Esophagus mucosa (tissue), 1 donor: ENCODE results near the gene THRA. TPM values are rescaled to one million over a fixed set of nuclear protein-coding genes. Genes with fewer than 3 reads are reported as not detected.

Source experiments
- ATAC-seq: fragments of 200-7000 bp; cut with Tn5 transposase; one replicate; pipeline ENCODE4 v1.9.1; 2020
- total RNA-seq: library from RNA; stranded (reverse); gene quantifications from one replicate; pipeline ENCODE4 v1.2.4, GENCODE V29; 2023
- donor health status: DM: yes; HTN: yes; CAD: no.

Gene THRA, protein sequence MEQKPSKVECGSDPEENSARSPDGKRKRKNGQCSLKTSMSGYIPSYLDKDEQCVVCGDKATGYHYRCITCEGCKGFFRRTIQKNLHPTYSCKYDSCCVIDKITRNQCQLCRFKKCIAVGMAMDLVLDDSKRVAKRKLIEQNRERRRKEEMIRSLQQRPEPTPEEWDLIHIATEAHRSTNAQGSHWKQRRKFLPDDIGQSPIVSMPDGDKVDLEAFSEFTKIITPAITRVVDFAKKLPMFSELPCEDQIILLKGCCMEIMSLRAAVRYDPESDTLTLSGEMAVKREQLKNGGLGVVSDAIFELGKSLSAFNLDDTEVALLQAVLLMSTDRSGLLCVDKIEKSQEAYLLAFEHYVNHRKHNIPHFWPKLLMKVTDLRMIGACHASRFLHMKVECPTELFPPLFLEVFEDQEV
- total RNA-seq: 9.4 TPM

DNA sequence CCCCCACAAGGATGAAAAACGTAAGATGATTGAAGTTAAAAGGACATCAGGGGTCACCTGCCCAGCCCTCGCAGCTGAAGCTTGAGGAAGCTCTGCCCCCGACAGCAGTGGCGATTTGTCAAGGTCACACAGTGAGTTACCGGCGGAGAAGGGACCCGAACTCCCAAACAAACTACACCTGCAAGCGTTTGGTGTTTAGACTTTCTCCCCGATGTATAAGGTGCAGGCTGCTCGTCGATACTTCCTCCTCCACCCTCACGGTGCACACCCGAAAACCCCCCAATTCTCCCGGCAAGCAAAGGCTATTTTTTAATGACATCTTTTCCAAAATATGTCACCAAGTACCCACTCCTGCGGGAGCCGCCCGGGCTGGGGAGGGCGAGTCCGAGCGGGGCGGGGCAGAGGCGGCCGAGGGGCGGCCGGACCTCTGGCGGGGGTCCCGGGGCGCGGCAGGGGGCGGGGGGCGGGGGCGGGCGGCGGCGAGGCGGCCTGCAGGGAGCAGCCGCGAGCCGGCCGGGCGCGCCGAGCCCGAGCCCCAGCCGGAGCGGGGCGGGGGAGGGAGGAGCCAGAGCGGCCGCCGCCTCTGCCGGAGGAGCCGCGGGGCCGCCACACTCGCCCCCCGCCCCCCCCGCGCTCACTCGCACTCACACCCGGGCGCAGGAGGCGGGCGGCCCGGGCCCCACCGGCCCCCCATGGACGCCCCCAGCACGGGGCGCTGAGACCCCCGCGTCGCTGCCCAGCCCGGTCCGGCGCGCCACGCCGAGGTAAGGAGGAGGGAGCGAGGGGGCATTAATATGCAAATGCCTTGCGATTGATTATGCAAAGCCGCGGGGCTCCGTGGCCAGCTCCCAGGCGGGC, at the start of gene THRA:
Gene THRA (plus strand): TSS at position 637 of the 858 bp plus-strand sequence. CDS start 11,524 bp downstream, outside the sequence.
- peak; percentile 62 for ATAC-seq

GRCh38 chr17:40014375-40014980, 48.3 kb upstream of the THRA start:
- ATAC-seq: no peak

- ATAC-seq: peak; percentile 1
Observed at GRCh38 chr17:40015005-40015997, 47.5 kb upstream of the THRA start, which contains the start of gene CSF3. CSF3 (plus strand) TSS chr17:40015440; CDS start chr17:40015475, 35 bp downstream.

GRCh38 chr17:40015998-40016985, 46.5 kb upstream of the THRA start:
- no peak for ATAC-seq

DNA sequence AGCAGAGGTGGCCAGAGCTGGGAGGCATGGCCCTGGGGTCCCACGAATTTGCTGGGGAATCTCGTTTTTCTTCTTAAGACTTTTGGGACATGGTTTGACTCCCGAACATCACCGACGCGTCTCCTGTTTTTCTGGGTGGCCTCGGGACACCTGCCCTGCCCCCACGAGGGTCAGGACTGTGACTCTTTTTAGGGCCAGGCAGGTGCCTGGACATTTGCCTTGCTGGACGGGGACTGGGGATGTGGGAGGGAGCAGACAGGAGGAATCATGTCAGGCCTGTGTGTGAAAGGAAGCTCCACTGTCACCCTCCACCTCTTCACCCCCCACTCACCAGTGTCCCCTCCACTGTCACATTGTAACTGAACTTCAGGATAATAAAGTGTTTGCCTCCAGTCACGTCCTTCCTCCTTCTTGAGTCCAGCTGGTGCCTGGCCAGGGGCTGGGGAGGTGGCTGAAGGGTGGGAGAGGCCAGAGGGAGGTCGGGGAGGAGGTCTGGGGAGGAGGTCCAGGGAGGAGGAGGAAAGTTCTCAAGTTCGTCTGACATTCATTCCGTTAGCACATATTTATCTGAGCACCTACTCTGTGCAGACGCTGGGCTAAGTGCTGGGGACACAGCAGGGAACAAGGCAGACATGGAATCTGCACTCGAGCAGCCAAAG, 45.2 kb upstream of the THRA start:
- no peak for ATAC-seq

DNA sequence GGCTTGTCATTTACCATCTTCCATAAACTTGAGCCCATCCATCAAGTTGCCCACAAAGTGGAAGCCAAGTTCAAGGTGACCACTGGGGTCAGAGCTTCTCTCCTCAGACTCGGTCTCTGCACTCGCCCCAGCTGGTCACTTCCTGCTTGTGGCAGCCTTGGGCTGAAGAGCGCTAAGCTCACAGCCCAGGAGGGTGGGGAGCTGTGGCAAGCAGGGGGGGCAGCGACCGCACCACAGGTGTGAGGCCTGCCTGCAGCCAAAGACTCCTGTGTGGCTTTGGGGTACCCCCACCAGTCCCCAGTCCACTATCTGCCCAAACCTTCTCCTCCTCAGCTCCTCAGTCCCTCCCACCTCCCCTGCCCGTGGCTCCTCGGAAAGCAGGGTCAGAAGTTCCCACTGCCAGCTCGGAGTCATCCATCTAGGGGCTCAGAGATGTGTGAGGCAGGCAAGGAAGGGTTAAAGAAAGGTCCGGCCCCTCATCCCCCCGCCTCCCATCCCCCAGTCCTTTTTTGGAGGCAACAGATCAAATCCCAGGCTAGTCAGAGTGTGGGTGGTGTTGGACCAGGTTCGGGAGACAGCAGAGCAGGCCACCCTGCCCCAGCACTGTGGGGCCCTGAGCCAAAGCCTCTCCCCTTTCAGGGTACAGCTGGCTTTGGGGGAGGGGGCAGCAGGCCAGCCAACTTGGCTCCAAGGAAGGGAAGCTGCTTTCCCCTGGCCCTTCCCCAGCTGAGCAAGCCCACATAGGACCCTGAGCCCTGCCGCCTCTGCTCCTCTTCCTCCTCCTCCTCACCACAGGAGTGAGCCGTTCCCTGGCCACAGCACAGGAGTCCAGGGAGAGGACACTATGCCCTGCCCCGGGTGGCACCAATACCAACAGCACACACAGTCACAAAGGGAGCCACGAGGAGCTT, 44.3 kb upstream of the THRA start:
- no peak for ATAC-seq

DNA sequence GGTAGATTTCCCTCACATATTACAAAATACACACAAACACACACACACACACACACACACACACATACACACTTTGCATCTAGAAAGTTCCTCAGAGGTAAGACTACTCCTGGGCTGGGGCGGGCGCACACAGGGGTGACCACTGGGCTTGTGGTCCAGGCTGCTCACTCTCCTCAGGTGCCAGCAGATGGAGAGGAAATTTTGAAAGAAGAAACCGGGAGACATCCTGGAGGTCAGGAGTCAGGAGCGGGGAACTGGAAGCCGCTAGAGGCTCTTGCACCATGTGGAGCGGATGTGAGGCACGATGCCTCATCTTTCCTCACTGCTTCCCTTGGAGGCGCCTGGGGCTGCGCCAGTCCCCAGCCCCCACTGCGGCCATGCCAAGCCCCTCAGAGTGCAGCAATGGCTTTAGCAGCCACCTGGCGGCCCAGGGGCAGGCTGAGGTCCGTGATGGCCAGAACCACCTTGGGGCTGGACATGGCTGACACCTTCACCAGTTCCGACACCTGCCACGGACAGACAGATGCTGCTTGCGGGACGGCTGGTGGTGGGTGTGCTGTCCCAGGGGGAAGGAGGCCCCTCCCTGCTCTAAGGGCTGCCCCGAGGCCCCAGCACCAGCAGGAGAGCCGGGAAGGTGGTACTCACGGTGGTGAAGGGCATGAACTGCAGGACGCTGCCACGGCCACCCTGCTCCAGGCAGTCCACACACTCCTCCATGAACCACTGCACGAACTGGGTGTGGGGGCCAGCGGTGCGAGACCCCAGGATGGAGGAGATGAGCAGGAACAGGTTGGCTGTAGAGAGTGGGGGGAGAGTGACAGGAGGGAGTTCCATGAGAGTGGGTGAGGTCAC, 43.4 kb upstream of the THRA start:
- no peak for ATAC-seq

- no peak for ATAC-seq
Observed at GRCh38 chr17:40020146-40020545, 42.6 kb upstream of the THRA start.

- ATAC-seq: peak; percentile 72
Observed at GRCh38 chr17:40021451-40021971, 41.3 kb upstream of the THRA start.

DNA sequence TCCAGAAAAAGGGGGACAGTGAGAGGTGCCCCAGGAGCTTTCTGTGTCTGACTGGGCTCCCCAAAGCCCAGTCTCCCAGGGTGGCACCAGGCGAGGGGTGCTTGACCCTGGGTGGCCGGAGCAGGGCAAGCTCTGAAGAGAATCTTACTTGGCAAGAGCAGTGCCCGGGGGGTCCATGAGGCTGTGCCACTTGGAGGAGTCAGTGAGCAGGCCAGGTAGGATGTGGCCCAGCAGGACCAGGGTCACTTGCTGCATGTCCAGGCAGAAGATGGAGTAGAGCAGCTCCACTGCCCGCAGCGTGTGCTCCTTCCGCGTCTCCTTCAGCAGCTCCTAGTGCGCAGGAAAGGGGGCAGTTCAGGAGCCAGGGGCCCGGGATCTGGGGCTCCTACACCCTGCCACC, 40.3 kb upstream of the THRA start:
- no peak for ATAC-seq

DNA sequence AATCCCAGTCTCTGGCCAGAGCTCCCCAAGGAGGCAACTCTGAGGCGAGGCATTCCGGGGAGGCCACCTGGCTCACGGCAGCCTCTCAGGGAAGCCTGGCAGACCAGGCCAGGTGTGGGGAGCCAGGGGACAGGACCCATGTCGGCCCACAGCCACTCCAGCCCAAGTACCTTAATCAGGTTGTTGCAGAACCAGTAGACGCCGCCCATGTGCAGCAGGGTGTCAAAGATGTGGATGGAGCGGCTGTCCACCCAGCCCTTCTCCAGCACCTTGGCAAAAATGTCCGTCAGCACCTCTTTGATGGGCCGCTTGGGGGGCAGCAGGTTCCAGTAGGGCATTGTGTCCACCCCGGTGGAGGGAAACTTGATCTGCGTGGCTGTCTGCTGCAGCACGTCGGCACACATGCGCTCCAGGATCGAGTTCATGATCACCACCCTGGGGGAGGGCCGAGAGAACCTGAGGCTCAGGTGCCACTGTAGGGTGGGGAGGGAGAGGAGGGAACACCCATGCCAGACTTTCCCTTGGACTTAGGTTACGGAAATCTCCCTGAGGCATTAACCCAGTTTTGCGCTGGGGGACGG, 39.7 kb upstream of the THRA start:
- no peak for ATAC-seq

- ATAC-seq: no peak
Observed at GRCh38 chr17:40023590-40024292, 39.0 kb upstream of the THRA start.

DNA sequence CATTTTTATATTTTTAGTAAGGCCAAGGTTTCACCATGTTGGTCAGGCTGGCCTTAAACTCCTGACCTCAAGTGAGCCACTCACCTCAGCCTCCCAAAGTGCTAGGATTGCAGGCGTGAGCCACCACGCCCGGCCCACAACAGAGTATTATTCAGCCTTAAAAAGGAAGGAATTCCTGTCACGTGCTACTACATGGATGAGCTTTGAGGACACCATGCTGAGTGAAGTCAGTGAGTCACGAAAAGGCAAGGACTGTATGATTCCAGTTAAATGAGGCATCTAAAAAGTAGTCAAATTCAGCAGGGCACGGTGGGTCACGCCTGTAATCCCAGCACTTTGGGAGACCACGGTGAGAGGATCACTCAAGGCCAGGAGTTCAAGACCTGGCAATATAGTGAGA, 37.9 kb upstream of the THRA start:
- no peak for ATAC-seq

DNA sequence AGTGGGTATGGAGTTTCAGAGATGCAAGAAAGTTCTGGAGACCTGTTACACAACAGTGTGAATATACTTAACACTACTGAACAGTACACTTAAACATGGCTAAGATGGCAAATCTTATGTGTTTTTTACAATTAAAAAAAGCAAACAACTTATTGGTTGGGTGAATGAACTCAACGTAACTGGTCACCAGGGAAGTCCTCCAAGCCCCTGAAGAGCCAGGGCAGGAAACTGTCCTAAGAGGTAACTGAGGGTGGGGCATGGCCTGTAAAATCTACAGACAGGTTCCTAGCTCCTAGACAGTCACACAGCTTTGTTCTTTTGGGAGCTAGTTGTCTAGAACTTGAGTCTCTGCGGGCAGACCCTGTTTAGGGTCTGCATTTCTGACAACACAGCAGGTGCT, 37.2 kb upstream of the THRA start:
- no peak for ATAC-seq

DNA sequence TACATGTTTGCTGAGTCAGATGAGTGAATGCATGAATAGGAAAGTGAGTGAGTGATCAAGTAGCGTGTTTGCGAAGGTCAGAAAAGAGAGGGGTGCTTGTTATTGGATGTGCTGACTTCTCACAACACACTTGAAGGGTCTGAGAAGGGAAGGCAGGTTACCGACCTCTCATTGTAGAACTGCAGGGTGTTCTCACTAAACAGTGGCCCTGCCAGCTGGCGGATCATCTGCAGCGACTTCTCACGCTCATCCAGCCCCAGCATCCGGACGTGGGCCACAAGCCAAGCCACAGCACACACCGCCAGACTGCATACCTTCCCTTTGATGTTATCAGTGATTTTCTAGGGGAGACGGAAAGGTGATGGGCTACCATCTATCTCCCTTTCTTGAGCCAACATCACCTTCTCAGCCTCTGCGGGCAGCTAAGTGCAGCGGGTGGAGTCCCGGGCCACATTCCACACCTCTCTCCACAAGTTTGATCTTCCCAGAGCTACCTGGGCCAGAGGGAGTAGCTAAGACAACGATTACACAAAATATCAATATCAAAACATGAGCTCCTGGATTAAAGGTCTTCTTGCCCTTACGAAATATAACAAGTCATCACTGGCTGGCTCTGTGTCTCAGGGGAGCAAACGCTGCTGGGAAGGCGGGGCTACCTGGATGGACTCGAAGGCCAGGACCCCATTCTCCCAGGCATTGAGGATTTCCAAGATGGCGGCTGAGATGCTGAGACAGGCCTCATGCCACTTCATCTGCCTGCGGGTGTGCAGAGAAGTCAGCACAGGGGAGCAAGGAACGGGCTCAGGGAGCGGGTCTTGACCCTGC, 36.6 kb upstream of the THRA start:
- ATAC-seq: peak; percentile 48
